H9 (cell line): Measurements from ENCODE around the gene NHLH1. TPM values are rescaled to one million over a fixed set of nuclear protein-coding genes. Genes with fewer than 3 reads are reported as not detected.

Experiments used
- DNase-seq: peaks from one replicate; pipeline ENCODE4 v3.0.0-alpha.2; 2017
- H2AFZ ChIP-seq: one replicate; pipeline ENCODE4 v1.6.1; 2013; ENCODE audit warnings: mild to moderate bottlenecking, low read length, control low read depth, moderate library complexity
- H2AK5ac ChIP-seq: 2 replicates; pipeline ENCODE4 v1.6.1; 2013; ENCODE audit warnings: low read length, control low read depth, mixed read lengths; ENCODE audit not compliant: insufficient read length
- H2BK120ac ChIP-seq: one replicate; pipeline ENCODE4 v1.6.1; 2013; ENCODE audit warnings: low read depth, mild to moderate bottlenecking, low read length, control low read depth, inconsistent platforms; ENCODE audit not compliant: poor library complexity, severe bottlenecking
- H2BK12ac ChIP-seq: 2 replicates; pipeline ENCODE4 v1.6.1; 2013; ENCODE audit warnings: low read length, control low read depth, mixed read lengths, low read depth; ENCODE audit not compliant: insufficient read length
- H2BK15ac ChIP-seq: 2 replicates; pipeline ENCODE4 v1.6.1; 2013; ENCODE audit warnings: low read depth, low read length, control low read depth
- H2BK20ac ChIP-seq: one replicate; pipeline ENCODE4 v1.6.1; 2013; ENCODE audit warnings: low read depth, mild to moderate bottlenecking, low read length, control low read depth, inconsistent platforms; ENCODE audit not compliant: poor library complexity, severe bottlenecking
- H2BK5ac ChIP-seq: 2 replicates; pipeline ENCODE4 v1.6.1; 2013; ENCODE audit warnings: low read length, control low read depth, mixed read lengths; ENCODE audit not compliant: insufficient read length
- H3K14ac ChIP-seq: 2 replicates; pipeline ENCODE4 v1.6.1; 2013; ENCODE audit warnings: low read length, control low read depth; ENCODE audit not compliant: insufficient read depth
- H3K18ac ChIP-seq: 2 replicates; pipeline ENCODE4 v1.6.1; 2013; ENCODE audit warnings: low read depth, mild to moderate bottlenecking, mixed read lengths, low read length, control low read depth; ENCODE audit not compliant: insufficient read length
- H3K23ac ChIP-seq: 2 replicates; pipeline ENCODE4 v1.6.1; 2013; ENCODE audit warnings: low read length, control low read depth, mixed read lengths, low read depth; ENCODE audit not compliant: insufficient read length
- H3K23me2 ChIP-seq: 2 replicates; pipeline ENCODE4 v1.6.1; 2013; ENCODE audit warnings: low read depth, mild to moderate bottlenecking, mixed read lengths, low read length, control low read depth; ENCODE audit not compliant: insufficient read length, poor library complexity, severe bottlenecking
- H3K27ac ChIP-seq: 2 replicates; pipeline ENCODE4 v1.5.1; 2013; ENCODE audit warnings: low read length, control low read depth, mixed read lengths, low read depth; ENCODE audit not compliant: insufficient read length
- H3K27me3 ChIP-seq: 2 replicates; pipeline ENCODE4 v1.6.1; 2013; ENCODE audit warnings: low read length, control low read depth, inconsistent platforms; ENCODE audit not compliant: insufficient read depth
- H3K4ac ChIP-seq: 2 replicates; pipeline ENCODE4 v1.6.1; 2013; ENCODE audit warnings: low read depth, mild to moderate bottlenecking, control low read depth, inconsistent platforms, low read length, moderate library complexity
- H3K4me1 ChIP-seq: 2 replicates; pipeline ENCODE4 v1.6.1; 2013; ENCODE audit warnings: low read length, control low read depth, inconsistent platforms; ENCODE audit not compliant: insufficient read depth
- H3K4me2 ChIP-seq: 2 replicates; pipeline ENCODE4 v1.6.1; 2013; ENCODE audit warnings: low read length, control low read depth, mixed read lengths; ENCODE audit not compliant: insufficient read length, insufficient read depth
- H3K56ac ChIP-seq: 2 replicates; pipeline ENCODE4 v1.6.1; 2013; ENCODE audit warnings: low read depth, mild to moderate bottlenecking, mixed read lengths, low read length, control low read depth; ENCODE audit not compliant: insufficient read length
- H3K79me1 ChIP-seq: 2 replicates; pipeline ENCODE4 v1.6.1; 2013; ENCODE audit warnings: low read depth, mild to moderate bottlenecking, moderate library complexity, low read length, control low read depth, inconsistent platforms; ENCODE audit not compliant: insufficient read depth, poor library complexity, severe bottlenecking
- H3K79me2 ChIP-seq: 2 replicates; pipeline ENCODE4 v1.6.1; 2013; ENCODE audit warnings: low read length, control low read depth, inconsistent platforms; ENCODE audit not compliant: insufficient read depth
- H3K9ac ChIP-seq: 2 replicates; pipeline ENCODE4 v1.6.1; 2013; ENCODE audit warnings: low read length, control low read depth, mixed read lengths; ENCODE audit not compliant: insufficient read length; ENCODE audit errors: extremely low read depth
- H3K9me3 ChIP-seq: one replicate; pipeline ENCODE4 v1.6.1; 2013; ENCODE audit warnings: low read depth, low read length, inconsistent platforms; ENCODE audit not compliant: control insufficient read depth
- H3T11ph ChIP-seq: one replicate; pipeline ENCODE4 v1.6.1; 2013; ENCODE audit warnings: mild to moderate bottlenecking, low read length, control low read depth, inconsistent platforms
- H4K20me1 ChIP-seq: one replicate; pipeline ENCODE4 v1.6.1; 2013; ENCODE audit not compliant: control insufficient read depth, insufficient read length, insufficient read depth
- H4K5ac ChIP-seq: 2 replicates; pipeline ENCODE4 v1.6.1; 2013; ENCODE audit warnings: low read depth, mild to moderate bottlenecking, mixed read lengths, low read length, control low read depth; ENCODE audit not compliant: insufficient read length
- H4K8ac ChIP-seq: replicated peaks from 2 replicates; pipeline ENCODE4 v1.6.1; 2013; ENCODE audit warnings: low read length, control low read depth, mixed read lengths, low read depth; ENCODE audit not compliant: insufficient read length
- H4K91ac ChIP-seq: 2 replicates; pipeline ENCODE4 v1.6.1; 2013; ENCODE audit warnings: low read depth, mild to moderate bottlenecking, moderate library complexity, mixed read lengths, low read length, control low read depth; ENCODE audit not compliant: insufficient read length
- H3K27ac Mint-ChIP-seq, 3 experiments: 2 replicates in 2 of 3; 3 replicates in 1 of 3; pipeline ENCODE4 v1.8.0; 2020 to 2021; ENCODE audit warnings: mixed read lengths in 3 of 3, mild to moderate bottlenecking in 1 of 3, moderate library complexity in 1 of 3
- H3K27me3 Mint-ChIP-seq: 2 replicates; pipeline ENCODE4 v1.8.0; 2021; ENCODE audit warnings: low read depth, mild to moderate bottlenecking, moderate library complexity, mixed read lengths
- H3K36me3 Mint-ChIP-seq, 3 experiments: 2 replicates in 2 of 3; 3 replicates in 1 of 3; pipeline ENCODE4 v1.8.0; 2020 to 2021; ENCODE audit warnings: low read depth in 3 of 3, mixed read lengths in 3 of 3; ENCODE audit not compliant: insufficient read depth in 1 of 3
- H3K4me1 Mint-ChIP-seq, 2 experiments: 2 replicates each; pipeline ENCODE4 v1.8.0; 2020; ENCODE audit warnings: mixed read lengths in 2 of 2
- H3K4me3 Mint-ChIP-seq, 2 experiments: 2 replicates in 1 of 2; 3 replicates in 1 of 2; pipeline ENCODE4 v1.8.0; 2020 to 2021; ENCODE audit warnings: mild to moderate bottlenecking in 2 of 2, mixed read lengths in 2 of 2, moderate library complexity in 1 of 2
- H3K9me3 Mint-ChIP-seq, 2 experiments: 2 replicates in 1 of 2; 3 replicates in 1 of 2; pipeline ENCODE4 v1.8.0; 2020; ENCODE audit warnings: mild to moderate bottlenecking in 2 of 2, mixed read lengths in 2 of 2, moderate library complexity in 1 of 2
- CTCF ChIP-seq: fragments of 200-600 bp; sonication (generic); conservative IDR thresholded peaks from 3 replicates; pipeline ENCODE4 v1.8.0; 2021; ENCODE audit warnings: antibody characterized with exemption, mild to moderate bottlenecking
- WGBS: extraction: QIAGEN DNeasy Blood & Tissue Kit; methylation state at CpG from one replicate; pipeline ENCODE4 v1.1.7; 2013; ENCODE audit warnings: missing lambda C conversion rate, low lambda C conversion rate, mixed read lengths; ENCODE audit not compliant: insufficient read length; ENCODE audit errors: extremely low coverage; 5-methylcytosine and 5-hydroxymethylcytosine counted together
- total RNA-seq: library from RNA; stranded (reverse); gene quantifications from 2 replicates; pipeline ENCODE4 v1.2.1, GENCODE V29; 2021

NHLH1 gene
- total RNA-seq, 1 experiment from 2014 or later = 1.5 TPM

DNA sequence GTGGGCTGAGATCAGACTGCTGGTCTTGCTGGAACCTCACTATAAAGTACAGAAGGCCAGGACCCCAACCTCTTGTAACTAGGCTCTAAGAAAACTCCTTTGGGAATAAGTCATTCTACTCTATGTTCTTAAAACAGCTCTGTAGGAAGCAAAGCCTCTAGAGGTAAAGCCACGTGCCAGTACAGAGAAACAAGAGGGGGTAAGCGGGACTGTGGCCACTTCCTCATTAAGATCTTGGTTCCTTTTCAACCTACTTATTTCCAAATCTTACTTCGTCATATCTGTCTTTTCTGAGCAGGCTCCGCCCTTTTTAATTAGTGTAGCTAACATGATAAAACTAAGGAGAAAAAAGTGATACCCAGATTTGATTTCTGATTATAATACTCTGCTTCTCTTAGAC, 19.9 kb upstream of the NHLH1 start:
- H3K36me3 Mint-ChIP-seq = peaks cover 14 to 62% (median 46%) of the 10 kb centered on the region in 3 experiments; a peak in 6 of 7 replicates
- H4K8ac ChIP-seq = no peak overlapping the region
- peaks cover 2% of the 10 kb centered on the region; the same call in 1 of the 2 replicates for H3K27me3 Mint-ChIP-seq
- H3K79me1 ChIP-seq = peaks cover 3% of the 10 kb centered on the region
- H3K4me2 ChIP-seq = no peak overlapping the region
- peaks cover 7% of the 10 kb centered on the region for H3K23me2 ChIP-seq
- no CpG with 5 or more reads among the region's 4 CpGs for WGBS
- no peak overlapping the region for H3K4ac ChIP-seq
- no peak overlapping the region for H3K27ac Mint-ChIP-seq
- H2BK12ac ChIP-seq = no peak overlapping the region
- H2BK120ac ChIP-seq = no peak overlapping the region
- H4K20me1 ChIP-seq = no peaks in the 10 kb centered on the region
- H3K4me1 ChIP-seq = no peaks in the 10 kb centered on the region
- peaks cover 0 to 3% of the 10 kb centered on the region in 2 experiments; a peak in 1 of 5 replicates for H3K9me3 Mint-ChIP-seq
- H3K9me3 ChIP-seq = no peaks in the 10 kb centered on the region
- peaks cover 8% of the 10 kb centered on the region; the same call in 1 of the 2 replicates for H3K79me2 ChIP-seq
- no peak overlapping the region for H3K14ac ChIP-seq
- H3K4me3 Mint-ChIP-seq = no peak overlapping the region
- no peak overlapping the region for H2BK15ac ChIP-seq
- no peak overlapping the region for H3K18ac ChIP-seq
- H3K56ac ChIP-seq = no peak overlapping the region
- DNase-seq = no peak
- no peak overlapping the region for H3K23ac ChIP-seq
- H3K27ac ChIP-seq = no peak overlapping the region
- H3K27me3 ChIP-seq = no peaks in the 10 kb centered on the region
- H2AFZ ChIP-seq = no peak overlapping the region
- H2AK5ac ChIP-seq = no peak overlapping the region
- H4K91ac ChIP-seq = no peak overlapping the region
- H3K9ac ChIP-seq = no peak overlapping the region
- peaks cover 8 to 10% of the 10 kb centered on the region in 2 experiments for H3K4me1 Mint-ChIP-seq
- H3T11ph ChIP-seq = no peak overlapping the region
- no peak for TF ChIP-seq CTCF
- H2BK20ac ChIP-seq = no peak overlapping the region
- no peak overlapping the region for H2BK5ac ChIP-seq
- no peak overlapping the region for H4K5ac ChIP-seq
